ENCODE data around the gene IGSF21. TPM values are rescaled to one million over a fixed set of nuclear protein-coding genes. Genes with fewer than 3 reads are reported as not detected.
"Not testable (repeated sequence)": the region's sequence is repeated elsewhere in the genome, so short reads cannot be mapped to it uniquely, and the experiment has no call there.

IGSF21 gene
- total RNA-seq, 1 donor, result not detected

DNA sequence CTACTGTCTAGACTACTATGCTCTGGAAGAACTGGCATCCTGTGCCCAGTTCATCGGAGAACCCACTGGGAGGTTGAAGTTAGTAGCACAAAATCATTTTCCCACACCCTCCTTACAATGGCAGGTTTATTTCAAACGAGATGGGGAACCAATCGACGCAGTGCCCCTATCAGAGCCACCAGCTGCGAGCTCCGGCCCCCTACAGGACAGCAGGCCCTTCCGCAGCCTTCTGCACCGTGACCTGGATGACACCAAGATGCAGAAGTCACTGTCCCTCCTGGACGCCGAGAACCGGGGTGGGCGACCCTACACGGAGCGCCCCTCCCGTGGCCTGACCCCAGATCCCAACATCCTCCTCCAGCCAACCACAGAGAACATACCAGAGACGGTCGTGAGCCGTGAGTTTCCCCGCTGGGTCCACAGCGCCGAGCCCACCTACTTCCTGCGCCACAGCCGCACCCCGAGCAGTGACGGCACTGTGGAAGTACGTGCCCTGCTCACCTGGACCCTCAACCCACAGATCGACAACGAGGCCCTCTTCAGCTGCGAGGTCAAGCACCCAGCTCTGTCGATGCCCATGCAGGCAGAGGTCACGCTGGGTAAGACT, 257.6 kb downstream of the IGSF21 start:
- H3K4me3 ChIP-seq (ENCODE audit: low read depth, low read length), result no peak overlapping the region
- no peak for DNase-seq (ENCODE audit: low read depth)
- TF ChIP-seq, protein P1, sequence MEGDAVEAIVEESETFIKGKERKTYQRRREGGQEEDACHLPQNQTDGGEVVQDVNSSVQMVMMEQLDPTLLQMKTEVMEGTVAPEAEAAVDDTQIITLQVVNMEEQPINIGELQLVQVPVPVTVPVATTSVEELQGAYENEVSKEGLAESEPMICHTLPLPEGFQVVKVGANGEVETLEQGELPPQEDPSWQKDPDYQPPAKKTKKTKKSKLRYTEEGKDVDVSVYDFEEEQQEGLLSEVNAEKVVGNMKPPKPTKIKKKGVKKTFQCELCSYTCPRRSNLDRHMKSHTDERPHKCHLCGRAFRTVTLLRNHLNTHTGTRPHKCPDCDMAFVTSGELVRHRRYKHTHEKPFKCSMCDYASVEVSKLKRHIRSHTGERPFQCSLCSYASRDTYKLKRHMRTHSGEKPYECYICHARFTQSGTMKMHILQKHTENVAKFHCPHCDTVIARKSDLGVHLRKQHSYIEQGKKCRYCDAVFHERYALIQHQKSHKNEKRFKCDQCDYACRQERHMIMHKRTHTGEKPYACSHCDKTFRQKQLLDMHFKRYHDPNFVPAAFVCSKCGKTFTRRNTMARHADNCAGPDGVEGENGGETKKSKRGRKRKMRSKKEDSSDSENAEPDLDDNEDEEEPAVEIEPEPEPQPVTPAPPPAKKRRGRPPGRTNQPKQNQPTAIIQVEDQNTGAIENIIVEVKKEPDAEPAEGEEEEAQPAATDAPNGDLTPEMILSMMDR (IDR thresholded peaks at IDR 0.05; ENCODE audit: insufficient read depth, low read length), result no peak

DNA sequence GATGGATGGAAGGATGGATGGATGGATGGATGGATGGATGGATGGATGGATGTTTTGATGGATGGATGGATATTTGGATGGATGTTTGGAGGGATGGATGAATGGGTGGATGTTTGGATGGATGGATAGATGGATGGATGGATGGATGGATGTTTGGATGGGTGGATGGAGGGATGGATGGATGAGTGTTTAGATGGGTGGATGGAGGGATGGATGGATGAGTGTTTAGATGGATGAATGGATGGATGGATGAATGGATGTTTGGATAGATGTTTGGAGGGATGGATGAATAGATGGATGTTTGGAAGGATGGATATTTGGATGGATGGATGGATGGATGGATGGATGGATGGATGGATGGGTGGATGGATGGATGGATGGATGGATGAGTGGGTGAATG, 264.9 kb downstream of the IGSF21 start:
- DNase-seq (ENCODE audit: low read depth); H3K4me3 ChIP-seq (ENCODE audit: low read depth, low read length): not testable (repeated sequence)

DNA sequence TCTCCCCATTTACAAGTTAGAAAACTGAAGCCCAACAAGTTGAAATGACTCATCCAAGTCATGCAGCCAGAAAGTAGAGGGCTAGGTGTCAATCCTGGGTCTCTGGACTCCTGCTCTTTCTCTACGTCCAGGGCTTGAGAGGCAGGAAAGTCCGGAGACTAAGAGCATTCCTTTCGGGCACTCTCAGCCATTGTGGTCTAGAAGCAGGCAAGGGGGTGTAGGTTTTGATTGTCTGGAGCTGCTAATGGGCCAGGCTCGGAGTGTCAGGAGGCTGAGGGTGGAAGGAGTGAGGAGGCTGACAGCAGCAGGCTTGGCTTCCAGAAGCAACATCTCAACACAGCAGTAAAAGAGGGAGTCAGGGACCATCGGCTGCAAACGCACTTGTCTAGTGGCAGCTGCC, 265.6 kb downstream of the IGSF21 start:
- DNase-seq (ENCODE audit: low read depth), result no peak
- TF ChIP-seq, protein P1 (IDR thresholded peaks at IDR 0.05; ENCODE audit: insufficient read depth, low read length), result no peak
- no peak overlapping the region for H3K4me3 ChIP-seq (ENCODE audit: low read depth, low read length)

DNA sequence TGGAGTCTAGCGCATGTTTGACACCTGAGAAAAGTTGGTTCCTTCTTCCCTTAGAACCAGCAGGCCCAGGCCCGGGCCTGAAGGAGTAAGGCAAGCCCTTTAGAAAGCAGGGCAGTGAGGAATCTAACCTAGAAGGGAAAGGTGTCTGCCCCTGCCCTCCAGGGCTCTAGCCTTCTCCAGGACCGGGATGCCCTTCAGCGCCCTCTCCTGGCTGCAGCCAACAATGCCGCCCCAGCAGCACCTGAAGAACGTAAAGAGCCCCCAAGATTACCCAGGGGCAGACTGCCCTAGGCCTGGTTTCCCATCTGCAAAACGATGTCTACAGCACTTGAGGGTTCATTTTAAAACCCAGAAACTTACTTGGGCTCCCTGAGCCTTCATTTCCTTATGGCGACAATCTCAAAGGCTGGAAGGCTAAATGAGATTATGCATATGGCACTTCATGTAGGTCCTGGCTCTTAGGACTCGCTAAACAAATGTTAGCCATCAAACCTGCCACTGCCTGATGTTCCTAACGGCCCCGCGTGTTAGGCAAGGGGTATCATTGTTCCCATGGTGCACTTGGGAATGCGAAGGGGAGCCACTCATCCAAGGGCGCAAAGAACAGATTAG, 266.4 kb downstream of the IGSF21 start:
- no peak overlapping the region for H3K4me3 ChIP-seq (ENCODE audit: low read depth, low read length)
- TF ChIP-seq, protein P1 (IDR thresholded peaks at IDR 0.05; ENCODE audit: insufficient read depth, low read length), result no peak
- no peak for DNase-seq (ENCODE audit: low read depth)

DNA sequence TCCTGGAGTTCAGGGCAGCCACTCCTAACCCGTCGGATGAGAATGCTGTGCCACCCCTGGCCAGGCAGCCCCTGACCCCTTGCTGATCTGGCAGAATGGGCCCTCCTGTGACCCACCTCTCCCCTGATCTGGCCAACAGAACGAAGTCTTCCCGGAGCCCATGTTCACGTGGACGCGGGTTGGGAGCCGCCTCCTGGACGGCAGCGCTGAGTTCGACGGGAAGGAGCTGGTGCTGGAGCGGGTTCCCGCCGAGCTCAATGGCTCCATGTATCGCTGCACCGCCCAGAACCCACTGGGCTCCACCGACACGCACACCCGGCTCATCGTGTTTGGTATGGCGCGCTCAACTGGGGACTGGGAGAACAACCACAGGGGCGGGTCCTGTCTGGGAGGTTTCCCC, 269.1 kb downstream of the IGSF21 start:
- no peak for DNase-seq (ENCODE audit: low read depth)
- TF ChIP-seq, protein P1 (IDR thresholded peaks at IDR 0.05; ENCODE audit: insufficient read depth, low read length), result no peak
- H3K4me3 ChIP-seq (ENCODE audit: low read depth, low read length), result no peak overlapping the region

DNA sequence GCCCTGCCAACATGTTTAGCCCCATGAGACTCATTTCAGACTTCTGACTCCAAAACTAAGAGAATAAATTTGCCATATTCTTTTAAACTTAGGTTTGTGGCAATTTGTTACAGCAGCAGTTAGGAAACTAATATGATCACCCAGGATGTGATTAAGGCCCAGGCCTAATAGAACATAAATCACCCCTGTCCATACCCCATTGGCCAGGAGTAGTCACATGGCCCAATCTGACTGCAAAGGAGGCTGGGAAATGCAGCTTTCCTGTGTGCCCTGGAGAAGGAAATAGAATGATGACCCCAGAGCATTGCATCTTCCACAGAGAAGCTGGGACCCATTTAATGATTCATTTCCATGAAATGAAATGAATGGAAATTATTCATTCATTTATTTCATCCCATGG, 272.7 kb downstream of the IGSF21 start:
- TF ChIP-seq, protein P1 (IDR thresholded peaks at IDR 0.05; ENCODE audit: insufficient read depth, low read length), result no peak

DNA sequence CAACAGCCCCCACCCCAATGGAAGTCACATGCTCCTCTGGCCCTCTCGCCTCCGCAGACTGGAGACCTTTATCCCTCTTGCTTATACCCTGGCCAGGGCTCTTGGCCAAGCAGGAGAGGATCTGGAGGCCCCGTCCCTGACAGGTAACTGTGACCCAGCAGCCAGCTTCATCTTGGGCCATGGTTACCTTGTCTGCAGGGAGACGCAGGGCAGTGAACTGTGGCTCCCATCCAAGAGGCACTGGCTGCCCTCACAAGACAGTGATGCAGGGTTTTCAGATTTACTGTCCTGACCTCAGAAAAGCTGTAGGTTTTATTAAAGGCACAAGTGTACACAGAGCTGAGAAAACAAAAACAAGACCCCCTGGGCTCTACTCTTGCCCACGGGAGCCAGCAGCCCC, 276.5 kb downstream of the IGSF21 start:
- TF ChIP-seq, protein P1 (IDR thresholded peaks at IDR 0.05; ENCODE audit: insufficient read depth, low read length), result no peak
- no peak overlapping the region for H3K4me3 ChIP-seq (ENCODE audit: low read depth, low read length)
- no peak for DNase-seq (ENCODE audit: low read depth)

More for the DNA sequence above, 272.7 kb downstream of the IGSF21 start:
- DNase-seq (ENCODE audit: low read depth), result no peak
- H3K4me3 ChIP-seq (ENCODE audit: low read depth, low read length), result no peak overlapping the region

Measured in fibroblast of the aortic adventitia (primary cell).